ENCODE results near the gene PREX1.

- TF ChIP-seq CTCF (IDR thresholded peaks at IDR 0.05) (no peak), POLR2A (IDR thresholded peaks at IDR 0.05) (no peak)
Measured at GRCh38 chr20:48763216-48763914, 64.4 kb downstream of the PREX1 start.
